Measurements from ENCODE around the gene MED10. TPM values are rescaled to one million over a fixed set of nuclear protein-coding genes. Genes with fewer than 3 reads are reported as not detected.

MED10 gene, protein sequence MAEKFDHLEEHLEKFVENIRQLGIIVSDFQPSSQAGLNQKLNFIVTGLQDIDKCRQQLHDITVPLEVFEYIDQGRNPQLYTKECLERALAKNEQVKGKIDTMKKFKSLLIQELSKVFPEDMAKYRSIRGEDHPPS
- 10 to 100 TPM; 49.2 to 51.5 TPM for total RNA-seq

GRCh38 chr5:6377905-6378765 is at the start of gene MED10:
TSS of gene MED10 (minus strand) at chr5:6378547. CDS start at chr5:6378483, 64 bp downstream.
- CTCF ChIA-PET: interaction anchor here (0.8 to 1.5 kb wide), 2 partner anchors 9 to 19 kb away, joined by 3 read pairs; no protein-coding TSS in a partner anchor
- POLR2A ChIA-PET: interaction anchor here (0.6 to 2.3 kb wide), 9 partner anchors 10 to 335 kb away, joined by 3 to 12 read pairs (median 4); partner anchors contain the start of genes NSUN2, SRD5A1 and TENT4A
- Mint-ChIP-seq H3K27me3 (ENCODE audit: low read depth) (peaks cover 2% of the 10 kb centered on the region), H3K4me3 (peak within 1 kb of the TSS; percentile 92), H3K36me3 (ENCODE audit: low read depth) (peaks cover 52% of the 10 kb centered on the region), H3K4me1 (ENCODE audit: low read depth) (peaks cover 34% of the 10 kb centered on the region), H3K27ac (peak within 1 kb of the TSS; percentile 95), H3K9me3 (ENCODE audit: insufficient read depth) (no peaks in the 10 kb centered on the region)
- DNase-seq: peak; percentile 98
- peak; percentile 97 for ATAC-seq

GRCh38 chr5:6427694-6428093 is 49.3 kb upstream of the MED10 start:
- no peaks in the 10 kb centered on the region for H3K9me3 Mint-ChIP-seq (ENCODE audit: insufficient read depth)
- POLR2A ChIA-PET: no interaction called here
- H3K4me3 Mint-ChIP-seq: no peak overlapping the region
- H3K36me3 Mint-ChIP-seq (ENCODE audit: low read depth): no peaks in the 10 kb centered on the region
- DNase-seq (no peak), ATAC-seq (no peak)
- CTCF ChIA-PET: no interaction called here
- no peak overlapping the region for H3K27ac Mint-ChIP-seq
- peaks cover 2% of the 10 kb centered on the region for H3K27me3 Mint-ChIP-seq (ENCODE audit: low read depth)
- no peaks in the 10 kb centered on the region for H3K4me1 Mint-ChIP-seq (ENCODE audit: low read depth)

DNA sequence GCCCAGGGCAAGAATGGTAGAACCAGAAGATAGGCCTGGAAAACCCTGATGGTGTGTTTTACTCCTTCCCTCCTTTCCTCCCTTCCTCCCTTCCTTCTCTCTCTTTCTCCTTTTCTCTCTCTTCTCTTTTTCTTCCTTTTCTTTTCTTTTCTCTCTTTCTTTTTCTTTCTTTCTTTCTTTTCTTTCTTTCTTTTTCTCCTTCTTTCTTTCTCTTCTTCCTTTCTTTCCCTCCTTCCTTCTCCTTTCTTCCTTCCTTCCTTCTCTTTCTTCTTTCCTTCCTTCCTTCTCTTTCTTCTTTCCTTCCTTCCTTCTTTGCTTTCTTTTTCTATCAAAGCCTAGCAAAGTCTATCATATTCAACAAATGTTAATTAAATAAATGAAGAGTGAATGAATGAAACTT is 46.4 kb upstream of the MED10 start:
- no peaks in the 10 kb centered on the region for H3K9me3 Mint-ChIP-seq (ENCODE audit: insufficient read depth)
- no peak overlapping the region for H3K4me3 Mint-ChIP-seq
- ChIA-PET CTCF (no interaction called here), POLR2A (no interaction called here)
- no peak for DNase-seq
- no peaks in the 10 kb centered on the region for H3K36me3 Mint-ChIP-seq (ENCODE audit: low read depth)
- H3K27me3 Mint-ChIP-seq (ENCODE audit: low read depth): peaks cover 4% of the 10 kb centered on the region
- H3K4me1 Mint-ChIP-seq (ENCODE audit: low read depth): no peaks in the 10 kb centered on the region
- no peak overlapping the region for H3K27ac Mint-ChIP-seq
- no peak for ATAC-seq

DNA sequence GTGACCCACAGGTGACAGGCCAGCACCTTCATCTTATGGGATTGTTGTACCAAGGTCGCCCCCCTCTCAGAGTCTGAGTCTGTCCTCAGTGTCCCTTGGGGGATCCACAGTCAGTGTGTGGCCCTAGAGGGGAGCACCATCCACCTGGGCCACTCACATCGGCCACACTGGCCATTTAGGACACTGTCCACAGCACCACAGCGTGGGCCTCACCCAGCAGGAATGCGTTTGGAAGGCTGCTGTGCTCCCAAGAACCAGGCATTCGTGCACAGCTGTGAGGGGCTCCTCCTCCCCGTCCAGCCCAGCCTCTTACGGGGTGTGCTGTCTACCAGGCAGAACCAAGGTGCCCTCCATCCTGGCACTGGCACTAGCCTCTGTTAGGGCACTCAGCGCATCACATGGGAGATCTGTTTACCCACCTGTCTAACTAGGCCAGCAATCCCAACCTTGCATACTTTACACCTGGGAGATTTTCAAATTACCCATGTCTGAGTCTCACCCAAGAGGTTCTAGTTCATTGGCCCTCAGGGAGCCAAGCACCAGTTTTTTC is 45.8 kb upstream of the MED10 start:
- no peak for ATAC-seq
- H3K27ac Mint-ChIP-seq: no peak overlapping the region

DNA sequence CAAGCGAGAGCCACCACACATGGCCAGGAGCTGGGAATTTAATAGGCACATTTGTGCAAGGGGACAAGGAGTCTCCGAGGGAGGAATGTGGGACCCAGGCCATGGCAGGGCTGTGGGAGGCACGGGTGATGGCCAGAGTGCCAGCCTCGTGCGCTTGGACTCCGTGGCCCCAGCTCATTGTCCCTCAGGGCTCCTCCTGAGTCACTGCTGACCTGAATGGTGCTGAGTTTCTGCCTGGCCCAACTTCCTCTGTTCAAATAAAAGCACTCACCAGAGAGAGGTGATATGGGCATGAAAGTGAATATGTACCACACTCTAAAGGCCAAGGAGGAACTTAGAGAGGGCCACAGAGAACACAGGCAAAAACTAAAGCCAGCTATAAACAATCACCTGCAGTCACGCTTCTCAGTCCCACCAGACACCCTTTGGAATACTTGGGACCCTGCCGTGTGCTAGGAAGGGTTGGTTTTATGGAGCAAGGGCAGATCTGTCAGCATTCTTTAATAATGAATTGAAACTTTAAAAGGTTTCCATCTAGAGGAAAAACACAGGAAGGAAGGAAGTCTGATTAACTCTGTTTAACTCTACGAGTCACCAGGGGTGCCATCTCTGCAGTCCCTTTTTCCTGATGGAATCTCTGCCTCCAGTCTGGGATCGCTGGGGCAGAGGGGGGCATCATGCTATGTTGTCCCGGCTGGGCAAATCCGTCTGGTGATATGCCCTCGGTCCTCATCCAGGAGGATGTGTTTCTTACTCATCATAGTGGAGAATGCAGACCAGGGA is 45.2 kb upstream of the MED10 start:
- ChIA-PET POLR2A (no interaction called here), CTCF (no interaction called here)
- no peak for ATAC-seq
- DNase-seq: no peak
- Mint-ChIP-seq H3K4me1 (ENCODE audit: low read depth) (no peaks in the 10 kb centered on the region), H3K36me3 (ENCODE audit: low read depth) (no peaks in the 10 kb centered on the region), H3K27ac (no peak overlapping the region), H3K4me3 (no peak overlapping the region), H3K27me3 (ENCODE audit: low read depth) (peaks cover 4% of the 10 kb centered on the region), H3K9me3 (ENCODE audit: insufficient read depth) (no peaks in the 10 kb centered on the region)

More for the DNA sequence above, 45.8 kb upstream of the MED10 start:
- no peaks in the 10 kb centered on the region for H3K9me3 Mint-ChIP-seq (ENCODE audit: insufficient read depth)
- H3K36me3 Mint-ChIP-seq (ENCODE audit: low read depth): no peaks in the 10 kb centered on the region
- ChIA-PET POLR2A (no interaction called here), CTCF (no interaction called here)
- H3K27me3 Mint-ChIP-seq (ENCODE audit: low read depth): peaks cover 4% of the 10 kb centered on the region
- DNase-seq: no peak
- no peak overlapping the region for H3K4me3 Mint-ChIP-seq
- H3K4me1 Mint-ChIP-seq (ENCODE audit: low read depth): no peaks in the 10 kb centered on the region

DNA sequence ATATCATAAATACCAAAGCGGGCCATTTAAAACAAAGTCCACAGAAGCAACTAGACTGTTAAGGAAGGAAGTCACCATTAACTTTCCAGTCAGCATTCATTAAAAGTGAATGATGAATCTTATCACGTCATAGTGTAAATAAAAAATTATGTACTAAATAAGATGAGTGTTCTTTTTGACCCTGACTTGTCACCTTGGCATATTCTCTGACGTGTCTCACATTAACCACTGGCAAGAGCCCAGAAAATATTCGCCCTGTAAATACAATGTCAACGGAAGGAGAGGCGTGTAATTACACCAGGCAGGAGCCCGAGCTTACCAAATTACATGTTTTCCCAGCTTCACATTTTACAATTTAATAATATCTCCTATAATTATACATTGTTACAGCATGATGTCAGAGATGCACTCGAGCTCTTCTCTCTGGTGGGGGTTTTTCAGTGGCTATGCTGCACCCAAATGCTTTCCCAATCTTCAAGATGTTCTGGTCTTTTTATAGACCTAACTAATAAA is 41.0 kb upstream of the MED10 start:
- no peak overlapping the region for H3K27ac Mint-ChIP-seq
- CTCF ChIA-PET: no interaction called here
- ATAC-seq: no peak
- H3K36me3 Mint-ChIP-seq (ENCODE audit: low read depth): no peaks in the 10 kb centered on the region
- H3K9me3 Mint-ChIP-seq (ENCODE audit: insufficient read depth): no peaks in the 10 kb centered on the region
- H3K4me3 Mint-ChIP-seq: no peak overlapping the region
- POLR2A ChIA-PET: no interaction called here
- H3K4me1 Mint-ChIP-seq (ENCODE audit: low read depth): no peaks in the 10 kb centered on the region
- DNase-seq: no peak
- peaks cover 5% of the 10 kb centered on the region for H3K27me3 Mint-ChIP-seq (ENCODE audit: low read depth)

- CTCF ChIA-PET: no interaction called here
- DNase-seq (no peak), ATAC-seq (no peak)
- peaks cover 7% of the 10 kb centered on the region for H3K27me3 Mint-ChIP-seq (ENCODE audit: low read depth)
- H3K27ac Mint-ChIP-seq: no peak overlapping the region
- no peaks in the 10 kb centered on the region for H3K36me3 Mint-ChIP-seq (ENCODE audit: low read depth)
- POLR2A ChIA-PET: no interaction called here
- no peak overlapping the region for H3K4me3 Mint-ChIP-seq
- H3K9me3 Mint-ChIP-seq (ENCODE audit: insufficient read depth): no peaks in the 10 kb centered on the region
- no peaks in the 10 kb centered on the region for H3K4me1 Mint-ChIP-seq (ENCODE audit: low read depth)
Observed at GRCh38 chr5:6418679-6419276, 40.4 kb upstream of the MED10 start.

DNA sequence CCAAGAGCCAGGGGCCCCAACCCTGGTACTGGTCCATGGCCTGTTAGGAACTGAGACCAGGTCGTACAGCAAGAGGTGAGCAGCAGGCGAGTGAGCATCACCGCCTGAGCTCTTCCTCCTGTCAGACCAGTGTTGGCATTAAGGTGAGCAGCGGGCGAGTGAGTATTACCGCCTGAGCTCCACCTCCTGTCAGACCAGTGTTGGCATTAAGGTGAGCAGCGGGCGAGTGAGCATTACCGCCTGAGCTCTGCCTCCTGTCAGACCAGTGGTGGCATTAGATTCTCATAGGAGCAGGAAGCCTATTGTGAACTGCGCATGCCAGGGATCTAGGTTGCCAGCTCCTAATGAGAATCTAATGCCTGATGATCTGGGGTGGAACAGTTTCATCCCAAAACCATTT is 39.3 kb upstream of the MED10 start:
- H3K27ac Mint-ChIP-seq: no peak overlapping the region
- ChIA-PET CTCF (interaction anchor here (1.1 kb wide), 1 partner anchor 123 kb away, joined by 3 read pairs; no protein-coding TSS in a partner anchor), POLR2A (no interaction called here)
- no peaks in the 10 kb centered on the region for H3K4me1 Mint-ChIP-seq (ENCODE audit: low read depth)
- no peaks in the 10 kb centered on the region for H3K36me3 Mint-ChIP-seq (ENCODE audit: low read depth)
- H3K27me3 Mint-ChIP-seq (ENCODE audit: low read depth): peaks cover 7% of the 10 kb centered on the region
- no peaks in the 10 kb centered on the region for H3K9me3 Mint-ChIP-seq (ENCODE audit: insufficient read depth)
- DNase-seq: no peak
- ATAC-seq: no peak
- no peak overlapping the region for H3K4me3 Mint-ChIP-seq

- DNase-seq (no peak), ATAC-seq (no peak)
- Mint-ChIP-seq H3K4me3 (no peak overlapping the region), H3K36me3 (ENCODE audit: low read depth) (no peaks in the 10 kb centered on the region), H3K27me3 (ENCODE audit: low read depth) (peaks cover 5% of the 10 kb centered on the region), H3K9me3 (ENCODE audit: insufficient read depth) (no peaks in the 10 kb centered on the region), H3K27ac (no peak overlapping the region), H3K4me1 (ENCODE audit: low read depth) (no peaks in the 10 kb centered on the region)
- POLR2A ChIA-PET: no interaction called here
- CTCF ChIA-PET: no interaction called here
Observed at GRCh38 chr5:6412811-6413210, 34.5 kb upstream of the MED10 start.

- Mint-ChIP-seq H3K27me3 (ENCODE audit: low read depth) (peaks cover 5% of the 10 kb centered on the region), H3K4me1 (ENCODE audit: low read depth) (no peaks in the 10 kb centered on the region), H3K9me3 (ENCODE audit: insufficient read depth) (no peaks in the 10 kb centered on the region), H3K27ac (no peak overlapping the region), H3K36me3 (ENCODE audit: low read depth) (no peaks in the 10 kb centered on the region), H3K4me3 (no peak overlapping the region)
- ATAC-seq: no peak
- ChIA-PET CTCF (no interaction called here), POLR2A (no interaction called here)
- no peak for DNase-seq
Observed at GRCh38 chr5:6411141-6411540, 32.8 kb upstream of the MED10 start.

DNA sequence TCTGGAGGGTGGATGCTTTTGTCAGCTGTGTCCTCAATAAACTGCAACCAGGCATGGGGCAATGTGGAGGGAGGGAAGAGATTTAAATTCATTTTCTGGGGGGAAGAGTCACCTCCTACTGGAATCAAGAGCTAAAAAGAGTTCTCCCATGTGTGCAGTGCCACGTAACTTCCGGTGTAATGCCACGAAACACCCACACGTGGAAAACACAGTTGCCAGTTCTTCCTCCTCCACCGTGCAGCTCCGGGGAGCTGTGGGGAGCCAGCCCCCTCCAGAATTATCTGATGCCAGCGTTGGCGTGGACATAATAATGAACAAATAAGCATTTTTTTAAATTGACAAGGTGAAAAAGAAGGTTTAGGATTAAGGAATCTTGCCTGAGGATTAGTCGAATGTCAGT is 32.1 kb upstream of the MED10 start:
- ATAC-seq (no peak), DNase-seq (no peak)
- no peaks in the 10 kb centered on the region for H3K9me3 Mint-ChIP-seq (ENCODE audit: insufficient read depth)
- H3K4me3 Mint-ChIP-seq: no peak overlapping the region
- H3K36me3 Mint-ChIP-seq (ENCODE audit: low read depth): no peaks in the 10 kb centered on the region
- peaks cover 5% of the 10 kb centered on the region for H3K27me3 Mint-ChIP-seq (ENCODE audit: low read depth)
- no peak overlapping the region for H3K27ac Mint-ChIP-seq
- CTCF ChIA-PET: no interaction called here
- POLR2A ChIA-PET: no interaction called here
- no peaks in the 10 kb centered on the region for H3K4me1 Mint-ChIP-seq (ENCODE audit: low read depth)

Data from activated CD8-positive, alpha-beta T cell treated with anti-CD3 and anti-CD28 coated beads, Interleukin-2, amount 10 ng/mL, durations not matched to agents 7 days and 5 days (primary cell).